Left ventricle myocardium superior (tissue), 1 donor: ENCODE results near the gene MYO7A. TPM values are rescaled to one million over a fixed set of nuclear protein-coding genes. Genes with fewer than 3 reads are reported as not detected.

ENCODE experiments used
- ATAC-seq: fragments of 200-7000 bp; cut with Tn5 transposase; one replicate; pipeline ENCODE4 v1.9.1; 2020; ENCODE audit warnings: mild to moderate bottlenecking, moderate library complexity
- DNase-seq: peaks from one replicate; pipeline ENCODE4 v3.0.0-alpha.2; 2020
- intact Hi-C: fragments of 100-400 bp; cut with micrococcal nuclease; formaldehyde crosslinking; loops from one replicate; pipeline ENCODE4 v1.11.0; 2022
- total RNA-seq: library from RNA; stranded (reverse); fragmentation: NEBNext Ultra II Directional; extraction: Animal tissue kit (Norgen Biotek cat#: 25700); gene quantifications from one replicate; pipeline ENCODE4 v1.2.1, GENCODE V29; 2021
- donor health status: DM: no; HTN: yes; CAD: no; lungs with severe emphysema.

The MYO7A gene
- total RNA-seq, 1 donor from 2014 or later = 4.6 TPM

DNA sequence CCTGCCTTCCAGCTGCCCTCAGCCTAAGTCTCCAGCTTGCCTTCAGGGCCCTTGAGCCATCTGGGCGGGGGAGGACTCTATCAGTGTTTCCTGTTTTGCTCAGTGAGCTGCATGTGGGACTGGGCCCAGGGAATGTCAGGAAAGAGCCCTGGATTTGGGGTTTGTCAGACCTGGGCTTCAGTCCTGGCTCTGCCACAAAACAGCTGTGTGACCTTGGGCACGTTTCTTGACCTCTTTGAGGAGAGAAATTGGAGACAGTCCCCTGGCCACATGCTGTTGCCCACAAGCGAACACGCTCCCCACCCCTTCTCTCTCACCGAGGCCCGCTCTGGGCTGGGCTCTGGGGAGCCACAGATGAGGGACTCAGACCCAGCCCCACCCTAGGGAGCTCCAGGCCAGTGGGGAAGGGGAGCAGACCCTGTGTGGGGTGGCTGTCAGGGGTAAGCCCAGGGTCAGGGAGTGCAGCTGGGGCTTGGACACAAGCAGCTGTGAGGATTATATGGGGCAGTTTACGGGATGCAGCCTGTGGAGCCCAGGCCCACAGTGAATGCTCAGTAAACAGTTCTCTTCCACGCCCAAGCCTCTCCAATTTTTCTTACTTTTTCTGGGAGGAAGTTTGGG lies 12.3 kb downstream of the MYO7A start:
- intact Hi-C loops = no loop called here
- peak; percentile 90 for ATAC-seq
- DNase-seq = peak; percentile 66

DNA sequence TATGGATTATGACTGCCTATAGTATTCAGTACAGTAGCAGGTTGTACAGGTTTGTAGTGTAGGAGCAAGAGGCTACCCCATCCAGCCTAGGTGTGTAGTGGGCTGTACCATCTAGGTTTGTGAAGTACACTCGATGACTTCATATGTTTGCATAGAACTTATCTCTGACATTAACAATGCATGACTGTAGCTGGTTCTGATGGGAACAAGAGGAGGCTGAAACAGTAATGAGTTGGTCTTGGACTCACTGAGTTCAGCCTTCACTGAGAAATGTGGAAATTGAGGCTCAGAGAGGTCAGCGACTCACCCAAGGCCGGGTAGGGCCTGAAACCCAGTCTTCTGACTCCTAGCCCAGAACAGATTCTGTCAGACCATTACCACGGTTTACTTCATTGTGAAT lies 13.0 kb downstream of the MYO7A start:
- ATAC-seq (no peak), DNase-seq (no peak)
- intact Hi-C loops = no loop called here

DNA sequence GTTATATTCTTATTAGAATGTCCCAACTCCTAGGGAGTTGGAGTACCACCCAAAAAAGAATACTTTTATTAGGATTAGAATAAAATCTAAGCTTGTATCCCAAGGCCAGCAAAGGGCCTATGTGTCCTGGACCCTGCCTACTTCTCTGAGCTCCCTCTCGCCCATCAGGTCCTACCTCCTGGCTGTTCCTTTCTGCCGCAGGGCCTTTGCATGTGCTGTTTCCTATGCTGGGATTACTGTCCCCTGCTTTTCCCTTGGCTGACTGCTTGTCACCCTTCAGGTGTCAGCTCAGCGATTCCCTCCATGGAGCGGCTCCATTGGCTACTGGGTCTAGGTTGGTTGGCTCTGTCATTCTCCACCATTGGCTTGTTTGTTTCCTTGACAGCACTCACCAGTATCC lies 13.4 kb downstream of the MYO7A start:
- intact Hi-C loops = no loop called here
- ATAC-seq = no peak
- no peak for DNase-seq

DNA sequence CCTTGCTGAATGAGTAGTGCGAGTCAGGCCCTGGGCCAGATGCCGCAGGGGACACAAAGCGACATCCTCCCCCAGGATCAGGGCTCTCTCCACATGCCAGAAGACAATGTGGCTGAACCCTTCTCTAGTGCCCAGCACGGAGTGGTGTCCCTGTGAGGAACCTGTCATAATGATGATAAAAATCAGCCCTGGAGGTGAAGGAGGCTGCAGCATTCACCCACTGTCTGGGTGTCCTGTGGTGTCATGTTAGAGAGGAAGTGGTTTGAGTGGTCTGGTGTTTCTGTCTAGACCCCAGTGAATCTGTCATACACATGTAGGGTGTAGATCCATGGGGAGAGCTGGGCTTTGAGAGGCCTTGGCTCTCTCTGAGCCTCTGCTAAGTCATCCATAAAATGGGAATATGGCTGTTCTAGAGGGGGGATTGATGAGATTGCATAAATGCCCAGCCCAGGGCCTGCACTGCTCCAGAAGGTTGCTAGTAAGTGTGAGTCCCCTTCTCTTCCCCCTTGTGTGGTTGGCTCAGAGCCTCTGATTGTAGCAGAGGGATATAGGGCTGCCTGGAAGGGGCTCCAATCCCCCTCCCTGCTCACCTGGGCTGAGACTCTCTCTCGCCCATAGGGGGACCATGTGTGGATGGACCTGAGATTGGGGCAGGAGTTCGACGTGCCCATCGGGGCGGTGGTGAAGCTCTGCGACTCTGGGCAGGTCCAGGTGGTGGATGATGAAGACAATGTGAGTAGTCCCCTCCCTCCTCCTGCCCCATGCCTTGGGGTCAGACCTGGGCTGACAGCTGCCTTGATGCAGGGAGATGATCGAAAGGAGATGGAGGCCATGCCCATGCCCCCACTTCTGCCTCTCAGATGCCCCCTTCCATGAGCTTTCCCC lies 14.3 kb downstream of the MYO7A start:
- ATAC-seq (no peak), DNase-seq (peak; percentile 18)
- intact Hi-C loops = no loop called here

DNA sequence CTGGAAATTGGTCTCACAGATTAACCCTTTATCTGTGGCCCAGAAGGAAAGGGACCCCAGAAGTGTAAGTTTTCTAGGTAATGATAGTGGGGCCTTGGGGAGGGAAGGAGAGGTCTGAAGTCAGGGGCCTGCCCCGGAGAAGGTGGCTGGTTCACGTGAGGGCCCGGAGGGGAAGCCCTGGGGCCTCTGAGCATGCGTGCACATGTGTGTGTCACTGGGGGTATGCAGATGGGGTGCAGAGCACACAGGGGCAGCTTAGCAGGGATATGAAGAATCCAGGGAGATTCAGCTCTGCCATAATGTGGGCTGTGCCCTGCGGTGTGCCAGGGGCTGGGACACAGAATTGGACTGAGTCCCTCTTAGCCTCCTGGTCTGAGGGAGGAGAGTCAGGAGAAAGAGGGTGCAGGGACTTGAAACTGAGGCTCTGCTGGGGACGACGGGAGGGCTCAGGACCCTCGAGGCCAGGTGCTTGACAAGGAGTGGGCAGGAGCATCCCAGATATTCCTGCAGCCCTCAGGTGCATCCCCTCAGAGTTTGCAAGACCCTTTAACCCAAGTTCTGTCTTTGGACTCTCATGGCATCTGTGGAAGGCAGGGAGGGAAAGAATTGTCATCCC lies 15.5 kb downstream of the MYO7A start:
- DNase-seq (no peak), ATAC-seq (no peak)
- intact Hi-C loops = no loop called here

DNA sequence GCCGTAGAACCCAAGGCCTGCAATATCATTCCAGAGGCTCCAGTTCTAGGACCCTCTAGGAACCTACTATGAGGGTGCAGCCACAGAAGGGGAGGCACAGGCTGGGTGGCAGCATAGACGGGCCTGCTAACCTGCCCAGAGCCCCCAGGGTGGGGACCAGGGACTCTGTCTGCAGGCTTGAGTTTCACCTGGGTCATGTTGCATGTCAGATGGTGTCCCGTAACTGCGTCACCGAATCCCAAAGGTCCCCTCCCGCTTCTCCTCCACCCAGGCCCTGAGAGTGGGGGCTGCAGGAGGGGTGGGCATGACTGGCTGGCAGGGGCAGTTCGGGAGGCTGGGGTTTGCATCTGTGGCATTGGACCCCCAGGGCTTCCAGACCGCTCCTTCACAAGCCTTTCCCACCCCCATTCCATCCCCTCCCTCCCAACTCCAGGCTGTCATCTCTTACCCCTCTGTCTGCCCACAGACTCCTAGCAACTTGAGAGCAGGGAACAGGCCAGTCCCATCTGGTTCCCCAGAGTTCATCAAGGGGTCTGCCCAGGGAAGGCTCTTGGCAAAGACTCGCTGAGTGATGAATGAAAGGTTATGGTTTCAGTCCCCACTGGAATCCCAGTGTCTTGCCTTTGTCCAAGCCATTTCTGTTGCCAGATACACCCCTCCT lies 16.3 kb downstream of the MYO7A start:
- intact Hi-C loops = no loop called here
- ATAC-seq = no peak
- DNase-seq = no peak

DNA sequence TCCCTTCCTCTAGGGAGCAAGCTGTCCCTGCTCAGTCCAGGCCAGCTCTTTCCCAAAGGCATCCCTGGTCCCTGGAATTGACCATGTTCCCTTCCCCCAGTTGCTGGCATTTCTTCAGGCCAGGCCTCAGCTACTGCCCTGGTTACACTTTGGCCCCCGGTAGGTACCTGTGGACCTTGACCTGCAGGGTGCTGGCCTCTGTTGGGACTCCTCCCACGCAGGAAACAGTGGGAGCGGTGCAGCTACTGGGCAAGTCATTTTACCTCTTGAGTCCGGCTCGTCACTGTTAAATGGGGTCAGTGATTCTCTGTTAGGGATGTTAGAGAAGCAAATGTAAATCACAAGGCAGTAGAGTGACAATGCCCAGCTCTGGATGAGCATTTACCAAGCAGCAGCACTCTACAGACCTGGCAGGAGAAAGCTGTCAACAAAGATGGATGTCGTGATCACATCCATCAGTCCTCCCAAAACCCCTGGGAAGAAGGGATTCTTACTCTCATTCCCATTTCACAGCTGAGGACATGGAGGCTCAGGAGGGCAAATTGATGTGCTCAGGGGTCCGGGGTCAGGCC lies 16.9 kb downstream of the MYO7A start:
- ATAC-seq (no peak), DNase-seq (no peak)
- intact Hi-C loops = no loop called here

DNA sequence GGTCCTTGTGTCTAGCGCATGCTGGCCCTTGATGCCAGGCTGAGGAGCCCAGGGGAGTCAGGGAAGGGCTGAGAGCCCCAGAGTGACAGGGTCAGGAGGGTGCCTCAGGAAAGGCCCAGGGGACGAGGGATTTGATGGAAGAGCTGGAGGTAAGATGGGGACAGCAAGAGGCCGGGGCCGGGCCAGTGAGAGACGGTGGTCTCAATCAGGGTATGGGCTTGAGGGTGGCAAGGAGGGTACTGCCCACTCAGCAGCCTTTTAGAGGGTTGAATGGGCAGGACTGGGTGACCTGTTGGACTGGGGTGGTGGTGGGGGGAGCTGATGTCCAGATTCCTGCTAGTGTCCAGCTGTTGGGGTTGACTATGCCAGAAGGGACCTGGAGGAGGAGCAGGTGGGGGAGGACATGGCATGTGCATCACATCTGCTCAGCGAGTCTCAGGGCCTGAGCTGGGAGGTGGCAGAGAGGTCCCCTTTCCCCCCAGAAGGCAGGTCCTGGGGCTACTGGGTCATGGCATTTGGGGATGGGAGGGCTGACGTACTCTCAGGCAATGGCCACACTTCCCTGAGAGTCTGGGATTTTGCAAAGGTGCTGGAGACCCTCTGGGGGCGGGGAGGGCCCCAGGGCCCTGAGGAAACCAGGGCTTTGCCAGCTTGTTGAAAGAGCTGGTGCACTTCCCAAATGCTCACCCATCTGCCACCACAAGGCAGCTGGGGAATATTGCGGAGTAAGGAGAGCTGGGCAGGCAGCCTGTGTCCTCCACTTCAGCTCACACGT lies 18.4 kb downstream of the MYO7A start:
- intact Hi-C loops = no loop called here
- DNase-seq (peak; percentile 17), ATAC-seq (no peak)

DNA sequence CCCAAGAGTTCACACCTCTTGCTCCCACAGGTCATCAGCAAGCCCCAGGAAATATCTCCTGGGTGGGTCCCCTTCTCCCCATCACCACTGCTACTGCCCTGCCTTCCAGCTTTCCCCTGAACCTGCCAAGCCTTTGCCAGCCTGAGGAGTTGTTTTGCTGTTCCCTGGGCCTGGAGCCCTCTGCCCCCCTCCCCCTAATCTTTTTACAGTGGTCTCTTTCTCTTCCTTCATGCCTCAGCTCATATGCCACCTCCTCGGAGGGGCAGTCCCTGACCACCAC lies 18.9 kb downstream of the MYO7A start:
- intact Hi-C loops = no loop called here
- no peak for DNase-seq
- no peak for ATAC-seq

DNA sequence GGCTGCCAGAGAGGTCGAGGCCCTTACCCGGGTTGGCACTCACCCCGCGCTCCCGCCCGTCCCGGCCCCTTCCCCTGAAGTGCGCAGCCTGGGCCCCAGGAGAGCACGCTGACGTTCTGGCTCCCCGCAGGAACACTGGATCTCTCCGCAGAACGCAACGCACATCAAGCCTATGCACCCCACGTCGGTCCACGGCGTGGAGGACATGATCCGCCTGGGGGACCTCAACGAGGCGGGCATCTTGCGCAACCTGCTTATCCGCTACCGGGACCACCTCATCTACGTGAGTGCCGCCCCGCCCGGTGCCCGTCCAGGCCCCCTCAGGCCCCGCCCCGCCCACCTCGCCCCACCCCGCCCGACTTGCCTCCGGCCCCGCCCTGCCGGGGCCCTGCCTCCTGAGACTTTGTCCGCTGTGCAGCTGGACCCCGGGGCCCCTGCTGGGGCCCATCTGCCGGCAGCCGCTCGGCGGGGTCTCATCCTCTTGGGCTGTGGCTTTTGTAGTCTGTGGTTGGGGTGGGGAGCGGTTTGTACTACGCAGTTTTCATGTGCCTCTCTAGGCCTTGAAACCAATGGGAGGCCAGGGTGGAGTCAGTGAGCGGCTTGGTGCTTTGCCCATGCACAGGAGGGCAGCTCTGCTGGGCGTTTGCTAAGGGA lies 19.7 kb downstream of the MYO7A start:
- DNase-seq (peak; percentile 40), ATAC-seq (peak; percentile 50)
- intact Hi-C loops = no loop called here

DNA sequence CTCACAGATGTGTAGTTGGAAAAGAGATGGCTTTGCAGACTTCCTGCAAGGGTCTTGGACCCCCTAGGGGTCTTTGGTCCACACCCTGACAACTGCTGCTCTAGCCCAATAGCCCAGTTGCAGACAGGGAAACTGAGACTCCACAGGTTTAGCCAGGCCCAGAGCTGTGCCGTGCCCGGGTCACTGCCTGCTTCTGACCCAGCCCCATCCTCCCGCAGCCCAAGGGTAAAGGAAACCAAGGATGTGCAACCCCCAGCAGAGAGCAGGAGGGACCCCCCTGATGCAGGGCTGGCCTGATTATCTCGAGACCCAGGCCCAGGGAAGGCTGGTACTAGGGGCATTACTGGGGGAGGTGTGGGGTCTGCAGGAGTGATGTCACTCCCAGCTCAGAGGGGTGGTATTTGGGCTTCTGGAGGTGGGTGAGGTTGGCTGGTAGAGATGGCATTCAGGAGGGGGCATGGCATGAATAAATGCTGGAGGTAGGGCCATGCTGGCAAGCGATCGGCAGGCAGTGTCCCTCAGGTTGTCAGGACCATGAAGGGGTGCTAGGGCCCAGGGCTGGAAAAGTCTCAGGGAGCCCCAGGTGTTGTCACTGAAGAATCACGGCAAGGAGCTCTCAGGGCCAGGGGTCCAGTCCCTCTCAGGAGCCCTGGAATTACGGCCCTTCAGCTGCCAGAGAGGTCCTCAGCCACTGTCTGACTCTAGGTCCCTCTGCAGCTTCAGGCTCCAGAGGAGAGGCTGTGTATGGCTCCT lies 21.1 kb downstream of the MYO7A start:
- ATAC-seq = no peak
- peak; percentile 18 for DNase-seq
- intact Hi-C loops = no loop called here

DNA sequence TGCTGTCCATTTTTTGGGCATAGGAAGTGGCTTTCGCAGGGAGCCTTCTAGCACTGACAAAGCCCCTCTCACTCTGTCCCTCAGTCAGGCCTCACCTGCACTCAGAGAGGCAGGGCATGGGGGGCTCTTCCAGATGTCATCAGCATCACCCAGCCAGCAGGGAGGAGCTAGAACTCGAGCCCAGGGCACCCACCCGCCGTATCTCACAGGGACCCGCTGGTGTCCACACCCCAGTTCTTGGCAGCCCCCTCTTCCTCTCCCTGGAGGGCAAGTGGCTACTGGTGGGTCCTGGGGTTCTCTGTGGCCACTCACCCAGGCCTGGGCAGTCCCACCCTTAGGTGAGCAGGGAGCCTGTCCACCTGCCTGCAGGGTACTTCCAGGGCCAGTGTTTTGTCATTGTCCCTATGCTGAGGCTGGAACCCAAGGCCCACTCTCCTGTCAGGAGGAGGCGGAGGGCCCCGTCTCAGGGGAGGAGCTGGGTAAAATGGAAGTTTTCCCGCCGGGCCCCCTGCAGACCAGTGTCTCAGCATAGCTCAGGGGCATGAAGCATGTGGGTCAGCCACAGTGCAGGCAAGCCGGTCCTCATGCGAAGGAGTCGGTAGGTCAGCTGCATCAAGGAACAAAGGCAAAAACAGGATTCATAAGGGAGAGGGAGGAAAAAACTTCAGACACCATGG lies 21.8 kb downstream of the MYO7A start:
- intact Hi-C loops = no loop called here
- ATAC-seq = no peak
- DNase-seq = peak; percentile 17

DNA sequence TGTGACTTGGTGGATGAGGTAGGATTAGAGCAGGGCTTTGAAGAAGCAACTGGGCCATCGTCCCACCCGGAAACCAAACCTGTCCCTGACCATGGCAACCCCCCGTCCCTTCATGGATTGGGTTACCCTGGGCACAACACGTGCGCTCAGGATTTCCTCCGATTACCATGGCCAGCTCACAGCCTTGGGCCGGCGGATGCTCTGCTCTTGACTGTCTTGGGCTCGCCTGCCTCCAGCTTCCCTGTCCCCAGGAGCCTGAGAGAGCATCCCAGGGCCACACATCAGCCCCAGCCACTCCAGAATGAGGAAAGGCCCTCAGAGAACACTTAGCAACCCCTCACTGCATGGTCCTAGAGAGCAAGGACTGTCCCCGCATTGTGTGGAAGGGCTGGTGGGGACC lies 22.8 kb downstream of the MYO7A start:
- intact Hi-C loops = no loop called here
- DNase-seq = peak; percentile 21
- ATAC-seq = no peak

DNA sequence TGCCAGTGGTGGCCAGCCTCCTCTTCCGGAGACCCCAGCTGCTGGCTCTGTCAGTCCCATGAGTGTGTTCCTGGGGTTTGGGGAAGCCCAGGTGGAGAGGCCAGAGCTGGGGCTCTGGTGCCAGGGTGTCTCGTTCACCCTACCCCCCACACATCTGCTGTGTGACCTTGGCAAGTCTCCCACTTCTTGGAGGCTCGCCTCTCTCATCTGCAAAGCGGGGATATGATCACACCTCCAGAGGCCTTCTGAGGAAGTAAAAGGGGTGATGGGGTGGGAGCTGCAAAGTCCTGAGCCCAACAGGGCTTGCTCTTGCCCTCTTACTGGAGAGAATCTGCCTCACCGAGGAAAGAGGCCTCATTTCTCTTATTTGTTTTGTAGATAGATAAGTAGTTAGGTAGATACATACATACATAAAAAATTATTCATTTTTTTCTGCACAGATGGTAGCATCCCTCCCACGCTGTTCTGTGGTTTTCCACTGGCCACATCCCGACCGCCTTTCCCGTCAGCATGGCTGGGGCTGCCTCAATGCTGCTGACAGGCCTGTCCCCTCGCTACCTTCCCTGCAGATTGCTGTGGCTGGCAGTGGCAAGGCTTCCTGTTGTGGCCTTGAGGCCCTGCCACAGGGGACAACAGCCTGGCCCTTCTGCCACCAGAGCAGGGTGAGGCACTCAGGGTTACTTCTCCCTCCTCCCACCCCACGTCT lies 23.9 kb downstream of the MYO7A start:
- intact Hi-C loops = no loop called here

DNA sequence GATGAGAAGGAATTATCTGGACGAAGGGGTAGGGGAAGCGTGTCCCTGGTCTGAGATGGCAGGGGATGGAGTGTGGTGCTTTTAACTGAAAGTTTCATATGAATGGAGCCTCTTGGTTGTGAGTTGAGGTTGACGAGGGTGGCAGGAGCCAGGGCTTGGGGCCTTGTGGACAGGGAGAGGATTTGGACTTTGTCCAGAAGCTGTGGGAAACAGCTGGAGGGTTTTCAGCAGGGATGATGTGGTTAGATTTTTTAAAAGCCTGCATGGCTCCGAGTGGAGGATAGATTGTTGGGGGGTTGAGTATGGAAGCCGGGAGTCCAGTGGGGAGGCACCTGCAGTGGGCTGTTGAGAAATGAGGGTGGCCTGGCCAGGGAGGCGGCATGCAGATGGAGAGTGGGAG lies 24.8 kb downstream of the MYO7A start:
- no peak for ATAC-seq
- intact Hi-C loops = no loop called here
- DNase-seq = peak; percentile 16

More for the DNA sequence above, 23.9 kb downstream of the MYO7A start:
- no peak for ATAC-seq
- DNase-seq = peak; percentile 31

DNA sequence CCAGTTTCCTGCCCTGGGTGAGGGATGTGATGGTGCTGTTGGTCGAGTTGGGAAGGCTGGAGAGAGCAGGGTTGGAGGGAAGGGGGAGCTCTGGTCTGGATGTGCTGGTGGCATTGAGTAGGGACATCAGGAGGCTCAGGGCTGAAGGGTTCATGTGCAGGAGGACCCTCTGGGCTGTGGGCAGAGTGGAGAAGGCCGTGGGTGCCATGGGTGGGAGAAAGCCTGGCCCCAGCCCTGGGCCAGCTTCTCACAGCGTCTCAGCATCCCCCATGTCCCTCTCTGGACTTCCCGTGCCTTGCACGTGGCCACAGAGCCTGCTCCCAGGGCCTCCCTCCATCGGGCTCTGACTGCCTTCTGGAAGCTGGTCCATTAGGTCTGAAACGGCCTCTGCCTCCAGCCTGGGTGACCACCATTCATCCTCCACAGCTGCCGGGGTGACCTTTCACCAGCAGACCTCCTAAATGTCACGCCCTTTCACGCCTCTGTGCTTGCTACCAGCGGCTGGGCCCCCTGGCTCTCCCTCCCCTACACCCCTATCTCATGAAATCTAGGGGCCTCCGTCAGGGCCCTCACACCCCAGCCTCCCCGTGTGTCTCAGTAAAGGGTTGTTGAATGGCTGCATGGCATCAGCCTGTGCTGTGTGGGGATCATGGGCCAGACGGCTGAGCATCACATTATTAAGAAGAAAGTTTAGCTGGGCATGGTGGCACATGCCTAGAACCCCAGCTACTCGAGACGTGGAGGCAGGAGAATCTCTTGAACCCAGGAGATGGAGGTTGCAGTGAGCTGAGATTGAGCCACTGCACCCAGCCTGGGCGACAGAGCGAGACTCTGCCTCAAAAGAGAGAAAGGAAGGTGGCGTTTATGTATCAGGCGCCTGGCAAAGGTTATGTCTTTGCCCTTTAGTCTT lies 25.5 kb downstream of the MYO7A start:
- DNase-seq (peak; percentile 15), ATAC-seq (no peak)
- intact Hi-C loops = no loop called here
